K562 (cell line): Measurements from ENCODE around the gene NPFFR1.

Experiments used
- CTCF ChIP-seq, 3 experiments: IDR thresholded peaks in 2 of 3; conservative IDR thresholded peaks in 1 of 3; 2 replicates each; pipeline ENCODE4 v1.5.1; 2011 to 2012; ENCODE audit warnings: low read length in 3 of 3, mild to moderate bottlenecking in 3 of 3, control low read depth in 2 of 3, improper control_type of control experiment in 1 of 3, inconsistent platforms in 1 of 3, low read depth in 1 of 3, mixed read lengths in 1 of 3, moderate library complexity in 1 of 3; ENCODE audit not compliant: insufficient read depth in 2 of 3
- GTF2F1 ChIP-seq: IDR thresholded peaks from 2 replicates; pipeline ENCODE4 v1.6.1; 2011; ENCODE audit warnings: low read depth, low read length, improper control_type of control experiment
- HMGXB4 ChIP-seq: sonication (generic); formaldehyde crosslinking; IDR thresholded peaks from 2 replicates; pipeline ENCODE4 v1.8.1; 2023; ENCODE audit warnings: mild to moderate bottlenecking, missing genetic modification reagents
- IFI16 ChIP-seq: fragments of 250-450 bp; sonication (Bioruptor Pico); IDR thresholded peaks from 2 replicates; pipeline ENCODE4 v2.1.2; 2022; ENCODE audit warnings: mild to moderate bottlenecking, inconsistent platforms
- POLR2A ChIP-seq: fragments of 450-650 bp; conservative IDR thresholded peaks from 2 replicates; pipeline ENCODE4 v1.6.1; 2016
- RERE ChIP-seq: sonication (generic); formaldehyde crosslinking; IDR thresholded peaks from 2 replicates; pipeline ENCODE4 v1.8.0; 2023; ENCODE audit warnings: missing genetic modification reagents, mild to moderate bottlenecking, borderline replicate concordance
- SIN3A ChIP-seq, 2 experiments: fragments of 150-350 bp in 1 of 2; IDR thresholded peaks; 2 replicates each; pipeline ENCODE4 v1.6.1; 2011 to 2016; ENCODE audit warnings: borderline replicate concordance in 2 of 2, low read depth in 2 of 2, low read length in 2 of 2, mild to moderate bottlenecking in 2 of 2, moderate library complexity in 2 of 2; ENCODE audit not compliant: control insufficient read depth in 1 of 2
- ZNF274 ChIP-seq: IDR thresholded peaks from 2 replicates; pipeline ENCODE4 v1.6.1; 2011; ENCODE audit warnings: low read depth, mild to moderate bottlenecking, low read length, moderate library complexity, borderline replicate concordance

DNA sequence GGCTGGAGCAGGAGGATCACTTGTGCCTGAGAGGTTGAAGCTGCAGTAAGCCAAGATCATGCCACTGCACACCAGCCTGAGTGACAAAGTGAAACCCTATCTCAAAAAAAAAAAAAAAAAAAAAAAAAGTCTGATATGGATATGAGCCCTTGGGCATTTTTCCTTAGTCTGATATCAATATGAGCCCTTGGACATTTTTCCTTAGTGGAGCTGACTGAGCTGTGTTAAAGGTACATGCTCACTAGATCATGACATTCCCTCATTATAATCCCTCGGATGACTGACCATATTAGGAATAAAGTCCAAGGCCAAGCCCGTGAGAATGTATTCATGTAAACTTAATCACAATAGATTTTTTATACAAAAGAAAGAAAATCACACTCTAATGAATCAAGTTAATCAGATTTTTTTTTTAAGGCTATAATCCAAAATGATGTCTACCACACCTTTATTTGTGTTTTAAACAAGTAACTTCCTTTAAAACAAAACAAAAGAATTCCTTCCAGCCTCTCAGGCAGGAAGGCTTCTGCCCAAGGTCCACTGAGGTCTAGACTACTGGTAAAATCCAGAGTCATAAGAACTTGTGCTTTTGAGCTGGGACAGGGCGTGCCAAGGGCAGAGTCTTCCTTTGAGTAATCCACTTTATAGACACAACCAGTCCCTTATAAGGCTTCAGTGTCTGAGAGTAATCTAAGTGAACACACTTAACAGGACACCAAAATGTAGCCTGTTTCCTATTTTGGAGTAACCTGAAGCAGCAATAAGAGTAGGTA lies 56.1 kb downstream of the NPFFR1 start:
- TF ChIP-seq CTCF (IDR thresholded peaks at IDR 0.05 in 2 of 3, conservative IDR thresholded peaks at IDR 0.05 in 1 of 3; ENCODE audit: insufficient read depth in 2 of 3, low read depth in 1 of 3, low read length in 3 of 3) (no peak), IFI16 (no peak), POLR2A (no peak), SIN3A (IDR thresholded peaks at IDR 0.05; ENCODE audit: borderline replicate concordance in 2 of 2, control insufficient read depth in 1 of 2, low read depth in 2 of 2, low read length in 2 of 2) (no peak), GTF2F1 (no peak), RERE (CRISPR knock-in tag) (no peak), HMGXB4 (no peak), ZNF274 (no peak)
